OCI-LY7 (cell line): ENCODE measurements around the gene CRACR2B. TPM values are rescaled to one million over a fixed set of nuclear protein-coding genes. Genes with fewer than 3 reads are reported as not detected.

Source experiments
- BruUV-seq: library from RNA; stranded (reverse); fragments of 400-500 nt; replicated peaks from 2 replicates; lab custom pipeline; 2021; lab: Mats Ljungman, UMichigan
- CTCF ChIA-PET: fragments of 300-600 bp; sonication (Branson Sonifier 250); formaldehyde crosslinking; loops from one replicate; lab custom pipeline; 2022; ENCODE audit warnings: antibody characterized with exemption; ENCODE audit not compliant: unreplicated experiment; lab: Charles Lee
- POLR2A ChIA-PET: fragments of 300-600 bp; sonication (Branson Sonifier 250); formaldehyde crosslinking; loops from one replicate; lab custom pipeline; 2022; ENCODE audit warnings: antibody characterized with exemption; lab: Charles Lee
- DNase-seq: peaks from one replicate; pipeline ENCODE4 v3.0.0-alpha.2; 2015; ENCODE audit warnings: low spot score
- H2AFZ ChIP-seq: fragments of 200-600 bp; sonication (generic), shearing (Covaris generic); 2 replicates; pipeline ENCODE4 v1.6.1; 2014; ENCODE audit warnings: mild to moderate bottlenecking, antibody characterized with exemption, low read length, moderate library complexity
- H3K27ac ChIP-seq: fragments of 200-600 bp; sonication (generic); 2 replicates; pipeline ENCODE4 v1.5.1; 2014; ENCODE audit warnings: mixed run types, low read depth, mild to moderate bottlenecking, moderate library complexity, low read length, inconsistent platforms; ENCODE audit not compliant: poor library complexity, severe bottlenecking
- H3K36me3 ChIP-seq: fragments of 200-600 bp; sonication (generic); 2 replicates; pipeline ENCODE4 v1.6.1; 2014; ENCODE audit warnings: mild to moderate bottlenecking, antibody characterized with exemption, low read length, moderate library complexity, mixed read lengths; ENCODE audit not compliant: insufficient read depth
- H3K4me1 ChIP-seq: fragments of 200-600 bp; sonication (generic); 2 replicates; pipeline ENCODE4 v1.5.1; 2014; ENCODE audit warnings: mild to moderate bottlenecking, low read length; ENCODE audit not compliant: insufficient read depth, poor library complexity, severe bottlenecking
- H3K4me2 ChIP-seq: fragments of 200-600 bp; sonication (generic); 2 replicates; pipeline ENCODE4 v1.6.1; 2014; ENCODE audit warnings: mild to moderate bottlenecking, low read length
- H3K4me3 ChIP-seq: fragments of 200-600 bp; sonication (generic); 2 replicates; pipeline ENCODE4 v1.5.1; 2014; ENCODE audit warnings: mild to moderate bottlenecking, low read depth, low read length; ENCODE audit not compliant: poor library complexity, severe bottlenecking
- H3K79me2 ChIP-seq: fragments of 200-600 bp; sonication (generic); 2 replicates; pipeline ENCODE4 v1.6.1; 2016; ENCODE audit warnings: low read depth, mild to moderate bottlenecking, low read length, moderate library complexity, mixed read lengths; ENCODE audit not compliant: insufficient read depth
- H3K9me2 ChIP-seq: fragments of 200-600 bp; sonication (generic); 2 replicates; pipeline ENCODE4 v1.6.1; 2016; ENCODE audit warnings: mild to moderate bottlenecking, low read length, mixed read lengths; ENCODE audit not compliant: insufficient read depth
- H3K9me3 ChIP-seq: fragments of 200-600 bp; sonication (generic); 2 replicates; pipeline ENCODE4 v1.6.1; 2014; ENCODE audit warnings: mild to moderate bottlenecking, mixed run types, low read length, mixed read lengths
- H4K20me1 ChIP-seq: fragments of 200-600 bp; sonication (generic); 2 replicates; pipeline ENCODE4 v1.6.1; 2014; ENCODE audit warnings: mild to moderate bottlenecking, antibody characterized with exemption, low read length, moderate library complexity, mixed read lengths; ENCODE audit not compliant: insufficient read depth
- CTCF ChIP-seq: fragments of 200-600 bp; sonication (generic); conservative IDR thresholded peaks from 2 replicates; pipeline ENCODE4 v1.5.1; 2014; ENCODE audit warnings: mild to moderate bottlenecking, antibody characterized with exemption, low read length, moderate library complexity, mixed read lengths
- EZH2phosphoT487 ChIP-seq: fragments of 200-600 bp; sonication (generic); IDR thresholded peaks from 2 replicates; pipeline ENCODE4 v1.6.1; 2018; ENCODE audit warnings: low read depth, borderline replicate concordance, mild to moderate bottlenecking, mixed run types, antibody characterized with exemption, low read length, moderate library complexity, mixed read lengths
- intact Hi-C: fragments of 100-400 bp; cut with micrococcal nuclease; formaldehyde crosslinking; loops from one replicate; pipeline ENCODE4 v1.10.0; 2022; ENCODE audit not compliant: unreplicated experiment
- total RNA-seq, 2 experiments: library from RNA; depleted of rRNA in 1 of 2; stranded (reverse); fragments of >200 nt in 1 of 2; shearing (Covaris generic) in 1 of 2; gene quantifications; 2 replicates each; pipeline ENCODE4 v1.2.3, GENCODE V29; 2014 to 2022

Gene CRACR2B
- total RNA-seq, 2 experiments from 2014 or later: 2.8 to 20.1 TPM

GRCh38 chr11:849951-850774, 22.4 kb downstream of the CRACR2B start:
- peak overlapping the region; percentile 87; the same call in 1 of the 2 replicates for H3K4me2 ChIP-seq
- H3K79me2 ChIP-seq: no peaks in the 10 kb centered on the region
- H3K4me3 ChIP-seq: no peak overlapping the region
- TF ChIP-seq EZH2phosphoT487: no peak
- TF ChIP-seq CTCF: no peak
- no peak overlapping the region for H3K27ac ChIP-seq
- no peaks in the 10 kb centered on the region for H3K9me3 ChIP-seq
- ChIA-PET POLR2A (no interaction called here), CTCF (no interaction called here)
- peaks cover 14% of the 10 kb centered on the region for H3K4me1 ChIP-seq
- no TSS peak for BruUV-seq
- DNase-seq: no peak
- no peak overlapping the region for H2AFZ ChIP-seq
- H4K20me1 ChIP-seq: no peaks in the 10 kb centered on the region
- intact Hi-C loops: loop anchor here (5.0 kb wide), 2 partner anchors 57 to 127 kb away; no protein-coding TSS in a partner anchor
- H3K36me3 ChIP-seq: no peaks in the 10 kb centered on the region
- no peaks in the 10 kb centered on the region for H3K9me2 ChIP-seq

GRCh38 chr11:850775-851763, 23.4 kb downstream of the CRACR2B start:
- ChIA-PET CTCF (interaction anchor here (0.5 kb wide), 1 partner anchor 964 kb away, joined by 3 read pairs; no protein-coding TSS in a partner anchor), POLR2A (interaction anchor here (0.7 kb wide), 1 partner anchor 9 kb away, joined by 3 read pairs; no protein-coding TSS in a partner anchor)
- no peaks in the 10 kb centered on the region for H4K20me1 ChIP-seq

More at GRCh38 chr11:850775-851763, 23.4 kb downstream of the CRACR2B start:
- Histone ChIP-seq H3K9me2 (no peaks in the 10 kb centered on the region), H3K27ac (no peak overlapping the region), H3K4me1 (peaks cover 14% of the 10 kb centered on the region), H3K79me2 (no peaks in the 10 kb centered on the region), H3K4me2 (no peak overlapping the region), H2AFZ (no peak overlapping the region), H3K36me3 (no peaks in the 10 kb centered on the region), H3K4me3 (no peak overlapping the region), H3K9me3 (no peaks in the 10 kb centered on the region)
- BruUV-seq: no TSS peak
- TF ChIP-seq EZH2phosphoT487 (no peak), CTCF (peak; percentile 63)
- peak; percentile 36 for DNase-seq
- intact Hi-C loops: no loop called here
